ENCODE results near the gene RANBP3.

The RANBP3 gene

DNA sequence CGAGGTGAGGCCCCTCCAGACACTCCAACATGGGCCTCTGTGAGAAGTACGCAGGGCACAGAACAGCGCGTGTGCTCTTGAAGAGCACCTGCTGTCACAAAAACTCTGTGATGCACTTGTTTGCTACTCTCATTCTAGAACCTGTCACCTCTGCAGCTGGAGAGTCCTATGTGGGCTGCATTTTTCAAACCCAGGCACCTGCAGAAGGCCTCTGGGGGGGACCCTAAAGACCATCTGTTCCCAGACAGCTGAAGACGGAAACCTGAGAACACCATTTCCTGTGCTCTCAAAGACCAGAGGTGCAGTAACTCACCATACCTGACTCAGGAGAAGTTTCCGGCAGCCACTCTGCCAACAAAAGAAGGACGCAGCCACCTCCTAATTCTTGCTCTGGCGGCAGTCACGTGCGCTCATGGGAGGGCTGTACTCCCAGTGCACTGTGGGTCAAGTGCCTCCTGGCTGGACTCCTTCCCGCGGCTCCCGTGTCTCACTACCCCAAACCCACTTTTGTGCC, 28.1 kb downstream of the RANBP3 start:
- peak; percentile 41 for DNase-seq (ENCODE audit: low spot score)

GRCh38 chr19:5948752-5949564, 29.0 kb downstream of the RANBP3 start:
- peak; percentile 24 for DNase-seq (ENCODE audit: low spot score)

DNA sequence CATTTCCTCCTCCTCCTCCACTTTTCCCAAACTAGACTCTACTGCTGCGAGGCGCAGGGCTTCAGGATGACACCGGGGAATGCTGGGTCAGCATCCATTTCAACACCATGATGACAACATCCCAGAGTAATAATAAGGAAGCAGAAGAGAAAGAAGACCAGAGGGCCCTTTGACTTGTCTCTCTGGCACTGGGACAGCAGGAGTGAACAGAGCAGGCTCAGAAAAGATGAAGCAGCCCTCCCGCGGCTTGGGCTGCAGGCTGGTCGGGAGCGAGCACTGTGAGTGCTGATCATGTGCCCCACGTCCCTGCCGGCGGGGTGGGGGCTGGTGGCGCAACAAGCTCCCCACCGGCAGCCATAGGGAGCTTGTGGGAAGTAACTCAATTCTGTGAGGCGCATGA, 30.5 kb downstream of the RANBP3 start:
- no peak for DNase-seq (ENCODE audit: low spot score)

DNA sequence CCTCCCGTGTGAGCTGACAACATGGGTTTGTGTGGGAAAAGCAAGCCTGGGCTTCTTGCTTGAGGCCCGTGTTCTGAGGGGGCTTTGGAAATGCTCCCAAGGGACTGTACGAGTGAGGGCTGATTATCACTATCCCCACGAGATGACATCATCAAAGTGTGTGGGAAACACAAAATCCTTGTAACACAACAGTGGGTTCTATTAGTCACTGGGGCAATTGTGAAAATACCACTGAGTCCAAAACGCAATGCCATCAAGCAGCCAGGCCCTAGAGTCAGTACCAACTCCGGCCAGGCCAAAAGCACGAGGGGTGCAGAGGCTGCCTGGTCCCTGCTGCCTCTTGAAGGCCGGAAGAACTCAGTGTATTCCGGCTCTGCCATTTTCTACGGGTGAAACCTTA, 34.3 kb downstream of the RANBP3 start:
- DNase-seq (ENCODE audit: low spot score): no peak

DNA sequence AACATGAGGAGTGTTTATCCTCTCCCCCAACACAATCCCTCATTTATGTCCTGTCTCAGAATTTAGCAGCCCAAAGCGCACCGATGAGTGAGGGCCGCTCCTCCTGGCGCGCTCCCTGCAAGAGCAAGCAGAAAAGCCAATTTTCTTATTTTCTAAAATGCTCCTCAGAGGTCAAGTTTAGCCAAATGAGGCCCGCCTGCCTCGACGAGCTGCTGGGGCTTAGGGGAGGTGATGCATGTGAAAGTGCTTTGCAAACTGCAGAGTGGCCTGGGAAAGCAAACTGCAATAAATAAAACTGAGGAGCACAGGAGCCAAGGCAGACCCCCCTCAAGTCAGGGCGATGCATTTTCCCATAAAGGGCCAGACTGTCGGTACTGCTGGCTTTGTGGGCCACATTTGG, 34.9 kb downstream of the RANBP3 start:
- DNase-seq (ENCODE audit: low spot score): no peak

DNA sequence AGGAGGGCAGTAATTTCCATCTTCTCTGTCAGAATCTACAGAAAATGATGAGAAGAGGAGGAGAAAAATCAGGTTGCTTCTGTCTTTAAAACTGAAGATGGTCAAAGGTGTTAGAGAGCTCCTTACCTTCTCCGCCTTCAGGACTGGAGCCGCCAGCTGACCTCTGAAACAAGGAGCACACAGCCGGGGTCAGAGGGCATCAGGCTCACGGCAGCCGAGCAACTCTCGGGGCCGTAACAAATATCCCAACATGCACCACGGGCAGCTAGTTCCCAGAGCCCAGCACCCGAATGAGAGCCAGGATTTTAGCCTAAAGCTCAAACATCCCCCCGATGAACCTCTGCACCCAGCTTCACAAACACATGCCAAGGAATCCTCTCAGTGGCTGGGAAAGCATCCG, 36.3 kb downstream of the RANBP3 start:
- DNase-seq (ENCODE audit: low spot score): no peak

DNA sequence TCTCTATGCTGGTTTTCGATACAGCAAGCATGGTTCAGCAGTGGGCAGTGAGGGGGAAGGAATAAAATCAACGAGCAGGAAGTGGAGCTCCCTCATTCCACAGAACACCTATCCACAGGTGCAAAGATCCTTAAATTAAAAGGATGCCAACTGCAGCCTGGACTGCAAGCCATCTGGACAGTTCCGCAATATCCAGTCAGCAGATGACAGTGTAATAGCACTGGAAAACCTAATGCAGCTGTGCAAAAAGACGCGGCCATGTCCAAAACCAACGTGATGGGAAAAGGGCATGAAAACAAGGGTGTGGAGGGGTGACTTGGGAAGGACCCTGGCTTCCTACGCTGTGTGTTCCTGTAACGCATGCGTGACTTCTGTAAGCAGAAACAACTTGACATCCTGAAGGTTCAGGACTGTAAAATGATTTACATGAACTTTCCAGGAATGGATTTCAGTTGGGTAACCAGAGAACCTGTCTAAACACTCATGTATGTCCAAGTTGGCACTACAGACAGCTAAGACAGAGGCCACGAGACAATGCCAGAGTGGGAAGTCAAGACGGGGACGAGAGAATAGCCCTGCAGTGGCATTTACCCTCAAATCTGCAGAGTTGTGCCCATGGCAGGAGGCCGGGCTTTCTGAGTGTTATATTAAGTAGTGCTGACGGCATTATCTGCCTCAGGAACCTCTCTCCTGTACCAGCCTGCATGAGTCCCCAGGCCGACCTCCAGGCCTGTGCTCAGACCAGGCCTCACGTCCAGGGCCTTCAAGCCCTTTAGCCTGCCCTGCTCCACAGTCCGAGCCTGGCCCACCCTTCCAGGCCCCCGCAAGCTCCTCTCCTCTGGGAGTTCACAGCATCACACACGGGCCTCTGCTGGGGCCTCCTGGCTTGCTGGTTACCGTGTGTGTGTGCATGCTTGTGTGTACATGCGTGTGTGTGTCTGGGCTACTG, 37.4 kb downstream of the RANBP3 start:
- DNase-seq (ENCODE audit: low spot score): no peak

DNA sequence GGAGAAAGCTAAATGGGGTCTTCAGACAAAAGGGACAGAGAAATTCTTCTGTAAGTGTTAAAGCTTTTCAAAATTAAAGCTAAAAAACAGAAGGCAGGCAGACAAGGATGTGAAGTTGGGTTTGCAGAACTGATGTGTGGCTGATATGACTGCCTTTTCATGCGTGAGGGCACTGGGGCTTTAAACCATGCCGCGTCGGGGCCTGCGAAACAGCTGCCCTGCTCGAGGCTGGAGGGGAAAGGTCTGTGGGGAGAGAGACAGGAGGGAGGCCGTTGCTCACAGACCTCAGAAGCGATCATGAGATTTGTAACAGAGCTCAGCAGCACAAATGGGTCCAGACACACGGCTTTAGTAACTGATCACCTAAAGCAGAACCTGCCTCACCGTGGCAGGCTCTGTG, 40.4 kb downstream of the RANBP3 start:
- DNase-seq (ENCODE audit: low spot score): no peak

GRCh38 chr19:5936292-5936592, 41.7 kb downstream of the RANBP3 start:
- no peak for DNase-seq (ENCODE audit: low spot score)

- DNase-seq (ENCODE audit: low spot score): no peak
These were observed 42.3 kb downstream of the RANBP3 start for GRCh38 chr19:5935473-5936291.

- no peak for DNase-seq (ENCODE audit: low spot score)
These were observed 43.0 kb downstream of the RANBP3 start for GRCh38 chr19:5934774-5935472.

DNA sequence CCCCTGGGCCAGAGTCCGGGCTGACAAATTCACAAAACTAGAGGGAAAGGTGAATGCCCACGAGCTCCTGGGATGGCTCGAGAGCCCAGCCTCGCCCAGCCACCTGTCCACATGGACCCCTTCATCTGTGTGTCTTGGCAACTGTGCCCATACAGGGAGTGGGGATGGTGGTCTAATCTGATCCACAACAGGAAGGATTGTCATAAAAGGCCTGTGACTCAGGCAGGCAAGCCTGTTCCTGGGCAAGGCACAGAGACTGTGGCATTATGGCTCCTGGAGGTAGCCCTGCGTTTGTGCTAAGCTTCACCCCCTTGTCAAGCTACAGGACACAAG, 43.9 kb downstream of the RANBP3 start:
- no peak for DNase-seq (ENCODE audit: low spot score)

- no peak for DNase-seq (ENCODE audit: low spot score)
These were observed 44.4 kb downstream of the RANBP3 start for GRCh38 chr19:5933391-5934068.

- DNase-seq (ENCODE audit: low spot score): no peak
These were observed 45.2 kb downstream of the RANBP3 start for GRCh38 chr19:5932609-5933262.

DNA sequence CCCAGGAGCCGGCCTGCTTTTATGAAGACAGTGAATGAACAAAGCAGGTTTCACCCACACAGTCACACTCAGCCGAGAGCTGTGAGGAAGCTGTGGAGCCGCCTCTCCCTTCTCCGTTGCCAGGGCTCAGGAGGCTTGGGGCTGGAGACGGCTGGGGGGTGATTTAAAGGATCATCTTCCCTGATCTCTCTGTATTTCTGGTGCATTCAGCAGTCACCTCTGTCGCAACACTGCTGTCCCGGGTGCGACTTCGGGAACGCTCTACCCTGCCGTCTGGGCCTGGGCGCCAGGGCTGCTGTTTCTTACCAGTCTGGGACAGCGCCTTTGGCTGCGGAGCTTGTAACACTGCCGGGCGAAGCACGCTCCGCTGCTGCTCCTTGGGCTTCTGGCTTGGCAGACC, 45.8 kb downstream of the RANBP3 start:
- DNase-seq (ENCODE audit: low spot score): no peak

DNA sequence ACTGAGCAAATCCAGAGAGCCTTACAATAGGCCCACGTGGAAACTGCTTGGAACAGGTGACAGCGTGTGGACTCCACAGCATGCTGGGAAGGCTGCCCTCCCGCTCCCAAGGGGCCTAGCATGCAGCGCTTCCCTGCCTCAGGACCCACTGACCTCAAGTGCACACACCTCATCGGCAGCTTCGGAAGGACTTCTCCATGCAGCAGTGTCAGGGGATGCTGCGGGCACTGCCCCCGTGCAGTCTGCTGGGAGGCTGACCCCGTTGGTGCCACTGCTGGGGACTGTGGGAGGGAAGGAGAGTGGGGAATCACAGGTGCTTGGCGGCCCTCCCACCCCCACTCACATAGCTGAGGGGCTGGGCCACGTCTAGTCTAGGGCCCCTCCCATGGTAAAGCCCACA, 46.7 kb downstream of the RANBP3 start:
- DNase-seq (ENCODE audit: low spot score): no peak

DNA sequence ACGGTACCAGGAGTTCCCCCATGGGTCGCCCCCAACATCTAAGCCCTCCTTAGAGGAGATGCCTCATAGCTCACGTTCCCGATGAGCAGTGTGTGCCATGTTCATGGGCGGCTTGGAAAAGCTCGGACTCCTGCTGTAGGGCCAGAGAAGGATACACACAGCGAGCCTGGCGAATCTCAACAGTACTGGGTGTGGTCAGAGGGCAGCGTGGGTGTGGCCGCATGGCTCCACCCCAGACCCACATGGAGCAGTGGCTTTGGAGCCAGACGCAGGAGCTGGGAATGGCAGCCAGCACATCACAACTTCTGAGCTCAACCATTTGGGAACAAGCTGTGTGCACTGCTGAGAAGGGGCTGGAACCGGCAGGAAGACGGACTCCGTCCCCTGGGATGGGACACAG, 48.3 kb downstream of the RANBP3 start:
- DNase-seq (ENCODE audit: low spot score): no peak

- DNase-seq (ENCODE audit: low spot score): no peak
These were observed 48.8 kb downstream of the RANBP3 start for GRCh38 chr19:5929179-5929578.

DNA sequence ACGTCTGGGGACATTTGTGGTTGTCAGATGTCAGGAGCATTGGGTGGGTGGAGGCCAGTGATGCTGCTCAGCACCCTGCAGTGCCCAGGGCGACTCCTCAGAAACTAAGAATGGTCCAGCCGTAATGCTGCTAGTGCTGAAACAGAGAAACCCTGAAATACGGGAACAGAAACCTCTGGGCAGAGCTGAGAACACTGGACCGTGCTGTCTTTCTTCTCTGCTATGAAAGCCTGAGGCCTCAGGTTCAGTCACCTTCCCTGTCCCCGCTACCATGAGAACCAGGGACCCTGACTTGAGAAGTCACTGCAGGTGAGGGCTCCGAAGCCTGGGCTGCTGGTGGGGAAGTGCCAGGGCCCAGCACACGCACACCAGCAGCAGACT, 50.5 kb downstream of the RANBP3 start:
- no peak for DNase-seq (ENCODE audit: low spot score)

- no peak for DNase-seq (ENCODE audit: low spot score)
These were observed 51.1 kb downstream of the RANBP3 start for GRCh38 chr19:5926641-5927440.

Data from CD4-positive, alpha-beta T cell treated with Interleukin-15 for 4 hours (primary cell).